Cardiac atrium fibroblast (primary cell): Measurements from ENCODE around the gene PTOV1. TPM values are rescaled to one million over a fixed set of nuclear protein-coding genes. Genes with fewer than 3 reads are reported as not detected.

Source experiments
- total RNA-seq: library from RNA; depleted of rRNA; stranded (reverse); fragments of >200 nt; gene quantifications from 2 replicates; pipeline ENCODE4 v1.2.3, GENCODE V29; 2015

PTOV1 gene
- total RNA-seq = 72.9 and 91.9 TPM in 2 replicates

GRCh38 chr19:49850487-49851342 is at the start of gene PTOV1:
TSS of gene PTOV1 (plus strand) at chr19:49851159.

DNA sequence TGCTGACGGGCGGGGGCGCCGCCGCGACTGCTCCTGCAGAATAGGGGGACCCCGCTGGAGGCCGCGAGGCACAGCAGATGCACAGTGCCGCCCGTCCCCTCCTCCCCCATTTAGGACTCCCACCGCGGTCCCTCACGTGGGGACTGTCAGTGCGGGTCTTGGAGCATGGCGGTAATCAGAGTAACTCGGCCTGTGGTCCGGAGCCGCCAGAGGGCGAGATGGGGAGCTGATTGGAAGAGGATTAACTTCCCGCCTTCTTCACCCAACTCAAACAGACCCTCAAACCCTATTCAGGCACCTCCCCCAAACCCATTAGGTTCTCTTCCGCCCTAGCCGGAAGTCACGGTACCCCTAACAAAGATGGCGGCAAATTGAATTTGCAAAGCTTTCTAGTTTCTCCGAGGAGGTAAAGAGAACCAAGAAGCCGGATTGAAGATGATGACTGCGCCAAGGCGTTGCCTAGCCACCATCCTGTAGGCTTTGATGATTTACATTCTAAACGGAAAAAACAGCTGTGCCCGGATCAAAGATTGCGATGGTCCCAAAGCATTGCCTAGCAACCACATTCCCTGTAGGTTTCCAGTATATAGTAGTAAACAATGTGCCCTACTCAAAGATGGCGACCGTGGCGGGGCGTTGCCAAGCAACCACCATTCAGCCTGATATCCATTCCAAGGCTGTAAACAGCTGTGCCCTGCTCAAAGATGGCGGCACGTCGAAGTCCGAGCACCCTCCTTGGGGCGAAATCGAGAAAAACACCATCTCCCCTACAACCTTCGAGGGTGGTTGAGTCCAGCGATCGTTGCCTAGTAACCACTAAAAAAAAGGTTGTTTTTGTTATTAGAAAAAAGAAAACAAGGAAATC is 37.7 kb upstream of the PTOV1 start, which contains the start of gene FUZ:
FUZ (minus strand) TSS at position 296 of the 865 bp plus-strand sequence; CDS start at position 110, 186 bp downstream.

GRCh38 chr19:49817964-49818648 is 32.9 kb upstream of the PTOV1 start, which contains the start of gene MED25:
TSS of gene MED25 (plus strand) at chr19:49818289. CDS start at chr19:49818342, 53 bp downstream.

GRCh38 chr19:49866933-49867782 is 16.2 kb downstream of the PTOV1 start, which contains the start of gene PNKP:
TSS of gene PNKP (minus strand) at chr19:49867576. CDS start at chr19:49867204, 372 bp downstream.

DNA sequence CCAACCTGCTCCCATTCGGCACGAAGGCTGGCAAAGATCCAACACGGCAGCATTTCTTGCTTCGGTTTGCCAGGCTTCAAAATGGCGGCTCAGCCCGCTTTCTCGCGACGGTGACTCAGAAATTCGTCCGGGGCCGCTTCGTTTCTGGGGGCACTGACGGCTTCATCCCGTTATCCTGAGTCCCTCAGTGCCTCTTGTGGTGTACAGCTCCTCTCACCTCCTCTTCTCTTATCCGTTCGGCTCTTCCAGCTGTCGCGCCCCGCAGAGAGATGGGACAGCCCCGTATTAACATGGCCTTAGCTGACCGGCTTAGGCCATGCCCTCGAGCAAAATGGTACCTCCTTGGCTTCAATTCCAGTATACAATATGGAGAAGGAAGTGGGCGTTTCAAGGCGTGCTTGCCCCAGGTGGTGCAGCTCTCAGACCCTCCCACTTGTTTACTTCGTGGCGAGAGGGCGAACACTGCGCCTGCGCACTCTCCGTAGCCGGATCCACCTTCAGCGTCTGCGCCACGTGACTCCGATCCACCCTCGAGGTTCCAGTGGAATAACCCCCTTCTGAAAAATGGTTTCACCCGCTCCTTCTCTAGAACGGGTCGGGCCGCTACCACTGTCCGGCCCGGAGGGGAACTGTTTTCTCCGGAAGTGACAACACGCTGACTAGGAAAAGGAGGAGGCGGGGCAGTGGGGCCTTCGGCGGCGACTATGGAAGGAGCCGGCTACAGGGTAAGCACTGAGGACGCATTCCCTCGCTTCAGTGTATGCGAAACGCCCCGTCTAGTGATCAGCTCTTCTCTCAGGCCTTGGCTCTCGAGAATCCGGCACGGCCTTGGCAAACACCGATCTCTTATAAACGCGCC is 26.3 kb downstream of the PTOV1 start, which contains the start of the genes AKT1S1 and TBC1D17:
AKT1S1 (minus strand) TSS at position 336 of the 859 bp plus-strand sequence. CDS start 4,060 bp downstream, outside the sequence.
TBC1D17 (plus strand) TSS at position 683 of the 859 bp plus-strand sequence; CDS start at position 705, 22 bp downstream.

DNA sequence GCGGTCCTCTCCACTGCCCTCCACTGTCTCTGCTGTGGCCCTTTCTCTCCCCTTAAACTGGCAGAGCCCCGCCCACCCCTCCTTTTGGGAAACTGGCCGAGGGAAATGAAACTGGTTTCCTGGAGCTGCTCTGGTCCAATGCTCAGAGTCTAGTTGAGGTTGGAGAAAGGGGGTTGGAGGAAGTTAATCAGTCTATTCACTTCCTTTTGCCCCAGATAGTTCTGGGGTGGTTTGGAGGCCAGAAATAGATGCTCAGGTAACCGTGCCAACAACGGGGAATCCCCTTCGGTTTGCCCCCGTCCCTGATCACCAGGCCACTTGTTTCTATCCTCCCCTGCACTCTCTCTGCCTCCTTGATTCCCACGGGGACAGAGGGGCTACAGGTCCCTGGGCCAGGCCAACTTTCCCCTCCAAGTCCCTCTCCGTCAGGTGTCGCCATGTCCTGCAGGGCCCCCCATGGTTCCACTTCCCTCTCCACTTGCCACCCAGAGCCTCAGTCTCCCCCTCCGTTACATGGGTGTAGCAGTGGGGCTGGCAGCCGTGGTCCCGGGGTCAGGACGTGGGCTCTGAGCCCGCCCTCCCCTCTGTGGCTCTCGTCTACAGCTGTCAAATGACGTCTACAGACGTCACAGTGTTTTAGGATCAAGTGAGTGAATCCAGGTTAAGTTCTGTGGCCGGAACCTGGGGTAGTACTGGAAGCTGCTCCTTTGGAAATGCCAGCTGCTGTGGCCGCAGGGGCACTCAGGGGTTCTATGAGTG is 46.1 kb downstream of the PTOV1 start, which contains the start of gene IL4I1:
IL4I1 (minus strand) TSS at position 25 of the 759 bp plus-strand sequence. CDS start 727 bp downstream, outside the sequence.

Other genes starting within 250 kb of the PTOV1 start
- gene RRAS, start 211.0 kb upstream of the PTOV1 start, total RNA-seq = 108 and 112 TPM in 2 replicates
- gene SCAF1, start 208.9 kb upstream of the PTOV1 start, total RNA-seq = 21.1 and 25.8 TPM in 2 replicates
- 52.7 and 69.3 TPM in 2 replicates for gene IRF3, start 185.3 kb upstream of the PTOV1 start, total RNA-seq
- 7.8 and 12.5 TPM in 2 replicates for gene BCL2L12, start 185.2 kb upstream of the PTOV1 start, total RNA-seq
- 248 and 251 TPM in 2 replicates for gene PRMT1, start 173.9 kb upstream of the PTOV1 start, total RNA-seq
- 0.72 TPM in 1 of 2 replicates, not detected in the other for gene ADM5, start 161.6 kb upstream of the PTOV1 start, total RNA-seq
- gene CPT1C, start 160.0 kb upstream of the PTOV1 start, total RNA-seq = 8.8 and 11.2 TPM in 2 replicates
- gene TSKS, start 87.9 kb upstream of the PTOV1 start, total RNA-seq = 0.54 and 0.65 TPM in 2 replicates
- 189 and 206 TPM in 2 replicates for gene AP2A1, start 84.2 kb upstream of the PTOV1 start, total RNA-seq
- gene FUZ, start 37.9 kb upstream of the PTOV1 start, total RNA-seq = 12.2 and 15.2 TPM in 2 replicates
- gene MED25, start 32.9 kb upstream of the PTOV1 start, total RNA-seq = 20.3 and 20.9 TPM in 2 replicates
- gene PNKP, start 16.4 kb downstream of the PTOV1 start, total RNA-seq = 25.3 and 57.9 TPM in 2 replicates
- gene AKT1S1, start 26.2 kb downstream of the PTOV1 start, total RNA-seq = 23.7 and 28.3 TPM in 2 replicates
- 20.4 and 27.7 TPM in 2 replicates for gene TBC1D17, start 26.5 kb downstream of the PTOV1 start, total RNA-seq
- not detected in 2 replicates for gene IL4I1, start 45.7 kb downstream of the PTOV1 start, total RNA-seq
- 28.0 and 31.4 TPM in 2 replicates for gene ATF5, start 78.0 kb downstream of the PTOV1 start, total RNA-seq
- 27.4 and 33.2 TPM in 2 replicates for gene NUP62, start 78.3 kb downstream of the PTOV1 start, total RNA-seq
- gene SIGLEC11, start 110.0 kb downstream of the PTOV1 start, total RNA-seq = not detected in 2 replicates
- gene VRK3, start 174.2 kb downstream of the PTOV1 start, total RNA-seq = 20.4 and 28.2 TPM in 2 replicates
- gene ZNF473, start 174.8 kb downstream of the PTOV1 start, total RNA-seq = 6.5 and 11.3 TPM in 2 replicates